HG02798 (cell line): ENCODE results near the gene DRD3.

Experiments
- ATAC-seq: cut with Tn5 transposase; IDR thresholded peaks from one replicate; pipeline ENCODE4 v1.9.1; 2021; ENCODE audit warnings: mild to moderate bottlenecking; ENCODE audit not compliant: unreplicated experiment, poor library complexity

Gene DRD3

GRCh38 chr3:114126461-114126860, 52.4 kb downstream of the DRD3 start:
- ATAC-seq = no peak

- no peak for ATAC-seq
Observed at GRCh38 chr3:114122027-114122709, 56.7 kb downstream of the DRD3 start.

- no peak for ATAC-seq
Observed at GRCh38 chr3:114120211-114120610, 58.6 kb downstream of the DRD3 start.

GRCh38 chr3:114119776-114120175, 59.1 kb downstream of the DRD3 start:
- no peak for ATAC-seq

GRCh38 chr3:114115143-114115542, 63.7 kb downstream of the DRD3 start:
- no peak for ATAC-seq

GRCh38 chr3:114114719-114115118, 64.1 kb downstream of the DRD3 start:
- ATAC-seq = no peak

- ATAC-seq = no peak
Observed at GRCh38 chr3:114112696-114113095, 66.2 kb downstream of the DRD3 start.

GRCh38 chr3:114111060-114111770, 67.6 kb downstream of the DRD3 start:
- ATAC-seq = no peak

GRCh38 chr3:114110439-114110838, 68.4 kb downstream of the DRD3 start:
- no peak for ATAC-seq

- ATAC-seq = no peak
Observed at GRCh38 chr3:114108137-114108536, 70.7 kb downstream of the DRD3 start.

GRCh38 chr3:114104414-114104813, 74.4 kb downstream of the DRD3 start:
- ATAC-seq = no peak

GRCh38 chr3:114103858-114104257, 75.0 kb downstream of the DRD3 start:
- no peak for ATAC-seq

- no peak for ATAC-seq
Observed at GRCh38 chr3:114103181-114103580, 75.7 kb downstream of the DRD3 start.

- no peak for ATAC-seq
Observed at GRCh38 chr3:114101101-114101500, 77.8 kb downstream of the DRD3 start.

- ATAC-seq = no peak
Observed at GRCh38 chr3:114095796-114096195, 83.1 kb downstream of the DRD3 start.

- ATAC-seq = no peak
Observed at GRCh38 chr3:114093596-114093995, 85.3 kb downstream of the DRD3 start.

- no peak for ATAC-seq
Observed at GRCh38 chr3:114093016-114093380, 85.9 kb downstream of the DRD3 start.

GRCh38 chr3:114092151-114093015, 86.5 kb downstream of the DRD3 start:
- ATAC-seq = no peak

GRCh38 chr3:114089675-114090074, 89.2 kb downstream of the DRD3 start:
- ATAC-seq = no peak

GRCh38 chr3:114086356-114086755, 92.5 kb downstream of the DRD3 start:
- no peak for ATAC-seq

- ATAC-seq = no peak
Observed at GRCh38 chr3:114083112-114083511, 95.7 kb downstream of the DRD3 start.
